GM12878 (cell line): ENCODE results near the gene RNF150. TPM values are rescaled to one million over a fixed set of nuclear protein-coding genes. Genes with fewer than 3 reads are reported as not detected.

Experiments used
- ATAC-seq: fragments of 200-7000 bp; cut with Tn5 transposase; 3 replicates; pipeline ENCODE4 v1.9.1; 2020; ENCODE audit warnings: mild to moderate bottlenecking, moderate library complexity
- BruUV-seq: library from RNA; stranded (reverse); fragments of 400-500 nt; replicated peaks from 2 replicates; lab custom pipeline; 2021; lab: Mats Ljungman, UMichigan
- CTCF ChIA-PET: fragments of 300-600 bp; sonication (Branson Sonifier 250); formaldehyde crosslinking; extraction: SDS; loops from one replicate; lab custom pipeline; 2021; ENCODE audit warnings: inconsistent platforms; lab: Yijun Ruan, JAX
- POLR2A ChIA-PET: fragments of 350-600 bp; formaldehyde crosslinking; extraction: SDS; loops from one replicate; lab custom pipeline; 2021; ENCODE audit warnings: inconsistent platforms; lab: Charles Lee
- RAD21 ChIA-PET: fragments of 300-600 bp; sonication (Branson Sonifier 250); formaldehyde crosslinking; loops from one replicate; lab custom pipeline; 2023; ENCODE audit warnings: antibody characterized with exemption; ENCODE audit not compliant: unreplicated experiment; lab: Charles Lee
- SMC1A ChIA-PET: fragments of 300-600 bp; sonication (Branson Sonifier 250); formaldehyde crosslinking; loops from one replicate; lab custom pipeline; 2023; ENCODE audit not compliant: unreplicated experiment, uncharacterized antibody; lab: Charles Lee
- DNase-seq: peaks from one replicate; pipeline ENCODE4 v3.0.0-alpha.2; 2011; ENCODE audit warnings: low read depth, low spot score
- FAIRE-seq: peaks from 3 replicates; lab custom pipeline; 2011; peaks lifted over from hg19 to GRCh38; lab: Jason Lieb, UNC
- H2AFZ ChIP-seq: 2 replicates; pipeline ENCODE4 v1.6.0; 2011; ENCODE audit warnings: low read depth, low read length, control low read depth; ENCODE audit not compliant: control insufficient read depth
- H3K27ac ChIP-seq: 2 replicates; pipeline ENCODE4 v1.5.1; 2011; ENCODE audit warnings: control low read depth; ENCODE audit not compliant: control insufficient read depth, insufficient read depth
- H3K27me3 ChIP-seq, 2 experiments: replicated peaks in 1 of 2; 2 replicates each; pipeline versions ENCODE4 v1.6.0 to v1.6.1; 2011; ENCODE audit warnings: low read length in 1 of 2; ENCODE audit not compliant: control insufficient read depth in 2 of 2, insufficient read depth in 2 of 2
- H3K36me3 ChIP-seq, 2 experiments: 2 replicates each; pipeline ENCODE4 v1.5.1; 2011; ENCODE audit warnings: low read length in 1 of 2; ENCODE audit not compliant: control insufficient read depth in 2 of 2, insufficient read depth in 2 of 2
- H3K4me1 ChIP-seq: 2 replicates; pipeline ENCODE4 v1.6.1; 2011; ENCODE audit warnings: mild to moderate bottlenecking, low read length, moderate library complexity, mixed read lengths; ENCODE audit not compliant: control insufficient read depth, insufficient read depth
- H3K4me2 ChIP-seq: 2 replicates; pipeline ENCODE4 v1.6.0; 2011; ENCODE audit warnings: control low read depth; ENCODE audit not compliant: control insufficient read depth, insufficient read depth
- H3K4me3 ChIP-seq: fragments of 200-600 bp; sonication (generic); 2 replicates; pipeline ENCODE4 v1.5.1; 2016
- H3K79me2 ChIP-seq: 2 replicates; pipeline ENCODE4 v1.6.0; 2011; ENCODE audit warnings: low read length; ENCODE audit not compliant: control insufficient read depth, insufficient read depth
- H3K9ac ChIP-seq: 2 replicates; pipeline ENCODE4 v1.8.0; 2011; ENCODE audit warnings: low read length, control low read depth, mixed read lengths; ENCODE audit not compliant: control insufficient read depth, insufficient read depth
- H3K9me3 ChIP-seq: replicated peaks from 3 replicates; pipeline ENCODE4 v1.5.1; 2011; ENCODE audit warnings: mild to moderate bottlenecking, low read length; ENCODE audit not compliant: control insufficient read depth, insufficient read depth
- H4K20me1 ChIP-seq: 2 replicates; pipeline ENCODE4 v1.6.0; 2011; ENCODE audit not compliant: control insufficient read depth, insufficient read depth
- JUND ChIP-seq: IDR thresholded peaks from 2 replicates; pipeline ENCODE4 v1.6.1; 2012; ENCODE audit warnings: low read depth, mild to moderate bottlenecking, low read length, improper control_type of control experiment, moderate library complexity
- SPI1 ChIP-seq: IDR thresholded peaks from 2 replicates; pipeline ENCODE4 v1.6.1; 2011; ENCODE audit warnings: low read depth, mild to moderate bottlenecking, low read length, moderate library complexity, borderline replicate concordance; ENCODE audit not compliant: insufficient read depth
- WGBS: methylation state at CpG from one replicate; pipeline ENCODE4 v1.1.6; 2016; ENCODE audit warnings: low lambda C conversion rate; ENCODE audit not compliant: insufficient replicate concordance, insufficient coverage; ENCODE audit errors: missing lambda C conversion rate; 5-methylcytosine and 5-hydroxymethylcytosine counted together
- in situ Hi-C: fragments of 300-500 bp; cut with MboI; formaldehyde crosslinking; loops from 9 replicates; pipeline ENCODE4 v1.14.3; 2018; ENCODE audit warnings: mixed read lengths
- intact Hi-C: fragments of 100-400 bp; cut with micrococcal nuclease; formaldehyde crosslinking; loops from one replicate; pipeline ENCODE4 v1.14.2; 2022; ENCODE audit not compliant: unreplicated experiment
- polyA plus RNA-seq, 11 experiments: library from polyadenylated mRNA; depleted of rRNA in 4 of 11; unstranded in 6 of 11; stranded (reverse) in 5 of 11; fragments of >200 nt; fragmentation: Nextera tagmentation in 4 of 11; fragmentation: Illumina TruSeq in 1 of 11; extraction: Ambion mirVana in 4 of 11; extraction: Trizol in 1 of 11; gene quantifications; 1 replicate in 1 of 11; 2 replicates in 10 of 11; pipeline versions ENCODE4 v1.2.1 to v1.2.3, GENCODE V29; 2011 to 2016; ENCODE audit warnings: inconsistent platforms in 2 of 11, missing spikeins in 2 of 11, low read depth in 1 of 11
- total RNA-seq, 4 experiments: library from RNA; depleted of rRNA in 3 of 4; stranded (reverse); fragments of >200 nt in 3 of 4; fragmentation: Illumina TruSeq in 1 of 4; extraction: Trizol in 1 of 4; gene quantifications; 2 replicates each; pipeline versions ENCODE4 v1.2.1 to v1.2.3, GENCODE V29; 2013 to 2021
- TF ChIP-seq, protein P1 (sequence below): fragments of 450-650 bp; IDR thresholded peaks from 2 replicates; pipeline ENCODE4 v1.6.1; 2016; ENCODE audit warnings: mild to moderate bottlenecking
- TF ChIP-seq, protein P2 (sequence below): IDR thresholded peaks from 2 replicates; pipeline ENCODE4 v1.6.1; 2011; ENCODE audit warnings: borderline replicate concordance, low read depth, mild to moderate bottlenecking, moderate library complexity, low read length; ENCODE audit not compliant: insufficient read depth, poor library complexity, severe bottlenecking
- TF ChIP-seq, protein P3 (sequence below): fragments of 450-650 bp; formaldehyde crosslinking; IDR thresholded peaks from 2 replicates; pipeline ENCODE4 v1.4.0; 2022; ENCODE audit warnings: mild to moderate bottlenecking, moderate library complexity

RNF150 gene
- total and polyA plus RNA-seq, 10 of the 15 experiments (the other 5 are each of a cell fraction or from before 2014, with no cell fraction given): 0.01 to 2.3 (median 0.04) TPM; not detected in 6

DNA sequence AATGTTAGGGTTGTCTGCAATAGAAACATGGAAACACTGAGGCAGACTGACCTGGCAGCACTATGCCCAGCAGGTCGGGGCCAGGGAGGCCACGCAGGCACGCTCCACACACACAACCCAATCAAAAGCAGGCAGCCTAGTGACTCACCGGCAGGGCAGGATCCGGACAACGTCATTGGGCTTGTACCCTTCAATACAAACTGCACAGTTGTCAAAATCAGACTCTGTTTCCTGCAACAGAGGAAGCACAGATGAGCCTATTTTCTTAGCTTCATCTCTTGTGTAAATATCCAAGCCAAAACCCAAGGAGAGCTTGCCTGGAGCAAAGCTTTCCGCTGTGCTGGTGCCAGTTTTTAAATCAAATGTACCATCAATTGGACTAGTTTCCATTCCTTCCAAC is 185.8 kb downstream of the RNF150 start (continued):
- TF ChIP-seq, protein P1, sequence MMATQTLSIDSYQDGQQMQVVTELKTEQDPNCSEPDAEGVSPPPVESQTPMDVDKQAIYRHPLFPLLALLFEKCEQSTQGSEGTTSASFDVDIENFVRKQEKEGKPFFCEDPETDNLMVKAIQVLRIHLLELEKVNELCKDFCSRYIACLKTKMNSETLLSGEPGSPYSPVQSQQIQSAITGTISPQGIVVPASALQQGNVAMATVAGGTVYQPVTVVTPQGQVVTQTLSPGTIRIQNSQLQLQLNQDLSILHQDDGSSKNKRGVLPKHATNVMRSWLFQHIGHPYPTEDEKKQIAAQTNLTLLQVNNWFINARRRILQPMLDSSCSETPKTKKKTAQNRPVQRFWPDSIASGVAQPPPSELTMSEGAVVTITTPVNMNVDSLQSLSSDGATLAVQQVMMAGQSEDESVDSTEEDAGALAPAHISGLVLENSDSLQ: no peak
- TF ChIP-seq SPI1: no peak
- TF ChIP-seq, protein P2, sequence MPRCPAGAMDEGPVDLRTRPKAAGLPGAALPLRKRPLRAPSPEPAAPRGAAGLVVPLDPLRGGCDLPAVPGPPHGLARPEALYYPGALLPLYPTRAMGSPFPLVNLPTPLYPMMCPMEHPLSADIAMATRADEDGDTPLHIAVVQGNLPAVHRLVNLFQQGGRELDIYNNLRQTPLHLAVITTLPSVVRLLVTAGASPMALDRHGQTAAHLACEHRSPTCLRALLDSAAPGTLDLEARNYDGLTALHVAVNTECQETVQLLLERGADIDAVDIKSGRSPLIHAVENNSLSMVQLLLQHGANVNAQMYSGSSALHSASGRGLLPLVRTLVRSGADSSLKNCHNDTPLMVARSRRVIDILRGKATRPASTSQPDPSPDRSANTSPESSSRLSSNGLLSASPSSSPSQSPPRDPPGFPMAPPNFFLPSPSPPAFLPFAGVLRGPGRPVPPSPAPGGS: no peak
- TF ChIP-seq, protein P3, sequence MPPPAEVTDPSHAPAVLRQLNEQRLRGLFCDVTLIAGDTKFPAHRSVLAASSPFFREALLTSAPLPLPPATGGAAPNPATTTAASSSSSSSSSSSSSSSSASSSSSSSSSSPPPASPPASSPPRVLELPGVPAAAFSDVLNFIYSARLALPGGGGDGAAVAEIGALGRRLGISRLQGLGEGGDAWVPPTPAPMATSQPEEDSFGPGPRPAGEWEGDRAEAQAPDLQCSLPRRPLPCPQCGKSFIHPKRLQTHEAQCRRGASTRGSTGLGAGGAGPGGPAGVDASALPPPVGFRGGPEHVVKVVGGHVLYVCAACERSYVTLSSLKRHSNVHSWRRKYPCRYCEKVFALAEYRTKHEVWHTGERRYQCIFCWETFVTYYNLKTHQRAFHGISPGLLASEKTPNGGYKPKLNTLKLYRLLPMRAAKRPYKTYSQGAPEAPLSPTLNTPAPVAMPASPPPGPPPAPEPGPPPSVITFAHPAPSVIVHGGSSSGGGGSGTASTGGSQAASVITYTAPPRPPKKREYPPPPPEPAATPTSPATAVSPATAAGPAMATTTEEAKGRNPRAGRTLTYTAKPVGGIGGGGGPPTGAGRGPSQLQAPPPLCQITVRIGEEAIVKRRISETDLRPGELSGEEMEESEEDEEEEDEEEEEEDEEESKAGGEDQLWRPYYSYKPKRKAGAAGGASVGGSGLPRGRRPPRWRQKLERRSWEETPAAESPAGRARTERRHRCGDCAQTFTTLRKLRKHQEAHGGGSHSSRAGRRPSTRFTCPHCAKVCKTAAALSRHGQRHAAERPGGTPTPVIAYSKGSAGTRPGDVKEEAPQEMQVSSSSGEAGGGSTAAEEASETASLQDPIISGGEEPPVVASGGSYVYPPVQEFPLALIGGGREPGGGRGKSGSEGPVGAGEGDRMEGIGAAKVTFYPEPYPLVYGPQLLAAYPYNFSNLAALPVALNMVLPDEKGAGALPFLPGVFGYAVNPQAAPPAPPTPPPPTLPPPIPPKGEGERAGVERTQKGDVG (CRISPR knock-in tag): no peak

DNA sequence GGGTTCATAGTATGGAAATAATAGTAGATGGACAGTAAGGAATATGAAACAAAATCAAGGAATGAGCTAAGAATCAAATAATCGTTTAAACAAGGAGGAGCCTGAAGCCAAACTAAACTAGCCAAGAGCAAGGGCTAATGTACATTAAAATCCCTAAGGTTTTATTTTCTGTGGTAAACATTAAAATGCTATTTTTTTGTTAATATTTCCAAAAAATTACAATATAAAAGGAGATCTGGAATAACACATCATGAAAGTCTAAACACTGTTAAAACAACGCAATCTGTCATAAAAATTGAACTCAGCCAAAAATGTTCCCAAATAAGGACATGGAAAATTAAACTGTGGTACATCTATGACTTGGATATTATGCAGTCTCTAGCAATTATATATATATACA is 188.2 kb downstream of the RNF150 start:
- ChIA-PET POLR2A (no interaction called here), SMC1A (no interaction called here), CTCF (no interaction called here), RAD21 (no interaction called here)
- no peak for TF ChIP-seq JUND
- DNase-seq: no peak
- Histone ChIP-seq H3K9ac (no peak overlapping the region), H3K4me3 (no peak overlapping the region), H3K9me3 (no peaks in the 10 kb centered on the region), H3K27me3 (no peaks in the 10 kb centered on the region), H3K27ac (no peak overlapping the region), H2AFZ (no peak overlapping the region), H3K79me2 (no peaks in the 10 kb centered on the region), H3K36me3 (no peaks in the 10 kb centered on the region), H3K4me2 (no peak overlapping the region), H4K20me1 (no peaks in the 10 kb centered on the region), H3K4me1 (no peaks in the 10 kb centered on the region)
- no peak for ATAC-seq
- 3% methylated on average over 2 of the region's 2 CpGs for WGBS
- FAIRE-seq: no peak
- in situ Hi-C loops: no loop called here
- no TSS peak for BruUV-seq
- intact Hi-C loops: no loop called here
